ENCODE results near the gene ZNF609.

ZNF609 gene

GRCh38 chr15:64706011-64706911, 245.9 kb downstream of the ZNF609 start:
- FAIRE-seq (no peak), DNase-seq (ENCODE audit: insufficient read length, low spot score) (no peak)
- TF ChIP-seq, protein P1, sequence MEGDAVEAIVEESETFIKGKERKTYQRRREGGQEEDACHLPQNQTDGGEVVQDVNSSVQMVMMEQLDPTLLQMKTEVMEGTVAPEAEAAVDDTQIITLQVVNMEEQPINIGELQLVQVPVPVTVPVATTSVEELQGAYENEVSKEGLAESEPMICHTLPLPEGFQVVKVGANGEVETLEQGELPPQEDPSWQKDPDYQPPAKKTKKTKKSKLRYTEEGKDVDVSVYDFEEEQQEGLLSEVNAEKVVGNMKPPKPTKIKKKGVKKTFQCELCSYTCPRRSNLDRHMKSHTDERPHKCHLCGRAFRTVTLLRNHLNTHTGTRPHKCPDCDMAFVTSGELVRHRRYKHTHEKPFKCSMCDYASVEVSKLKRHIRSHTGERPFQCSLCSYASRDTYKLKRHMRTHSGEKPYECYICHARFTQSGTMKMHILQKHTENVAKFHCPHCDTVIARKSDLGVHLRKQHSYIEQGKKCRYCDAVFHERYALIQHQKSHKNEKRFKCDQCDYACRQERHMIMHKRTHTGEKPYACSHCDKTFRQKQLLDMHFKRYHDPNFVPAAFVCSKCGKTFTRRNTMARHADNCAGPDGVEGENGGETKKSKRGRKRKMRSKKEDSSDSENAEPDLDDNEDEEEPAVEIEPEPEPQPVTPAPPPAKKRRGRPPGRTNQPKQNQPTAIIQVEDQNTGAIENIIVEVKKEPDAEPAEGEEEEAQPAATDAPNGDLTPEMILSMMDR (IDR thresholded peaks at IDR 0.05; ENCODE audit: insufficient read depth, missing control alignments), result no peak

DNA sequence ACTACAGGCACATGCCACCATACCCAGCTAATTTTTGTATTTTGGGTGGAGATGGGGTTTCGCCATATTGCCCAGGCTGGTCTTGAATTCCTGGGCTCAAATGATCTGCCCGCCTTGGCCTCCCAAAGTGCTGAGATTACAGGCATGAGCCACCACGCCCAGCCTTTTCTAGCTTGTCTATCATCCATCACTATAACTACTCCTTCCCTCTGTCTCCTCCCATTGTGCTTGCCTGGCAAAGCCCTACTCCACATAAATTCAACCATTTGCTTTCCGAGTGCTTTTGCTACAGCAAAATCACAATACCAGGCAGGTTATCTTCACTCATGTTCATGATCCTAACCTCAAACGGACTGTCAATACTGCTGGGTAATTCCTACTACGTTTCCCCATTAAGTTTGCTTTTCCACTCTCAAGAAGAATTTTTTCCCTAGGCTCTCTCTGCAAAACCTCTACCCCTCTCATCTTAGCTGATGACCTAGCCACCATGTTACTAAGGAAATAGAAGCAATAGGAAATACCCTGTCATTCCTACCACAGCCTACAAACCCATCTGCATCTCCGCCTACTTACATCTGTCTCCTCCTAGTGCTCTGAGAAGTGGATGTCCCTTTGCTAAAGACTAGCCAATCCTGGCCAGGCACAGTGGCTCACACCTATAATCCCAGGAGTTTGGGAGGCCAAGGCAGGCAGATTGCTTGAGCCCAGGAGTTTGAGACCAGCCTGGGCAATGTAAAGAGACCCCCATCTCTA, 250.5 kb downstream of the ZNF609 start:
- TF ChIP-seq, protein P1 (IDR thresholded peaks at IDR 0.05; ENCODE audit: insufficient read depth, missing control alignments), result no peak
- DNase-seq (ENCODE audit: insufficient read length, low spot score) (no peak), FAIRE-seq (no peak)

DNA sequence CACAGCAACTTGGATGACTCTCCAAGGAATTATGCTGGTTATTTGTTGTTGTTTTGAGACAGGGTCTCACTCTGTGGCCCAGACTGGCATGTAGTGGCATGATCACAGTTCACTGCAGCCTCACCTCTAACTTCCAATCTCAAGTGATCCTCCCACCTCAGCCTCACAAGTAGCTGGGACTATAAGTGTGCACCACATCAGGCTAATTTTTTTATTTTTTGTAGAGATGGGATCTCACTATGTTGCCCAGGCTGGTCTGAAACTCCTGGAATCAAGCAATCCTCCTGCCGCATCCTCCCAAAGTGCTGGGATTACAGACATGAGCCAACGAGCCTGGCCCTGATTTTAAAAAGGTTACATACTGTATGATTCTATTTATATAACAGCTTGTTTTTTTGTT, 252.0 kb downstream of the ZNF609 start:
- DNase-seq (ENCODE audit: insufficient read length, low spot score), result no peak
- no peak for FAIRE-seq
- TF ChIP-seq, protein P1 (IDR thresholded peaks at IDR 0.05; ENCODE audit: insufficient read depth, missing control alignments), result no peak

DNA sequence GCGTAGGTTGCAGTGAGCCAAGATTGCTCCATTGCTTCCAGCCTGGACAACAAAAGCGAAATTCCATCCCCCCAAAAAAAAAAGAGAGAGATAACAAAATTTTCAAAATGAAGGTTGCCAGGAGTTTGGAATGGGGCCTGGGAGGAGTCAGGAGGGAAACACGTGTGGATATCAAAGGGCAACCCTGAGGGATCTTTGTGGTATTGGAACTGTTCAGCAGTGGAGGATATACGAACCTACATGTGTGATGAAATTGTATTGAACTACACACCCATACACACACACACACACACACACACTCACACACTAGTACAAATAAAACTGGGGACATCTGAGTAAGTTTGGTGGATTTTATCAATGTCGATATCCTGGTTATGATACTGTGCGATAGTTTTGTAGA, 253.2 kb downstream of the ZNF609 start:
- no peak for DNase-seq (ENCODE audit: insufficient read length, low spot score)
- no peak for FAIRE-seq
- TF ChIP-seq, protein P1 (IDR thresholded peaks at IDR 0.05; ENCODE audit: insufficient read depth, missing control alignments), result no peak

- TF ChIP-seq, protein P1 (IDR thresholded peaks at IDR 0.05; ENCODE audit: insufficient read depth, missing control alignments), result no peak
- FAIRE-seq, result no peak
These were observed 256.1 kb downstream of the ZNF609 start for GRCh38 chr15:64716452-64716851.

GRCh38 chr15:64717130-64717529, 256.8 kb downstream of the ZNF609 start:
- DNase-seq (ENCODE audit: insufficient read length, low spot score), result no peak
- no peak for FAIRE-seq
- TF ChIP-seq, protein P1 (IDR thresholded peaks at IDR 0.05; ENCODE audit: insufficient read depth, missing control alignments), result no peak

More at GRCh38 chr15:64716452-64716851, 256.1 kb downstream of the ZNF609 start:
- no peak for DNase-seq (ENCODE audit: insufficient read length, low spot score)
